ENCODE measurements around the gene SLC25A1. TPM values are rescaled to one million over a fixed set of nuclear protein-coding genes. Genes with fewer than 3 reads are reported as not detected.
"Not testable (repeated sequence)": the region's sequence is repeated elsewhere in the genome, so short reads cannot be mapped to it uniquely, and the experiment has no call there.

The SLC25A1 gene
- total RNA-seq, 1 experiment from 2014 or later, result 154 TPM

GRCh38 chr22:19172213-19173046, 6.1 kb downstream of the SLC25A1 start:
- in situ Hi-C loops (cut with HindIII; ENCODE audit: low sequenced_read_pairs), result no loop called here

GRCh38 chr22:19169947-19170318, 8.6 kb downstream of the SLC25A1 start:
- in situ Hi-C loops (cut with HindIII; ENCODE audit: low sequenced_read_pairs), result no loop called here
- no peak for DNase-seq (ENCODE audit: low spot score)

More at GRCh38 chr22:19172213-19173046, 6.1 kb downstream of the SLC25A1 start:
- no peak for DNase-seq (ENCODE audit: low spot score)

- peak; percentile 5 for DNase-seq (ENCODE audit: low spot score)
- in situ Hi-C loops (cut with HindIII; ENCODE audit: low sequenced_read_pairs), result no loop called here
These were observed 9.3 kb downstream of the SLC25A1 start for GRCh38 chr22:19169002-19169946.

- no peak for DNase-seq (ENCODE audit: low spot score)
These were observed 10.2 kb downstream of the SLC25A1 start for GRCh38 chr22:19168088-19168890.

GRCh38 chr22:19167106-19167869, 11.2 kb downstream of the SLC25A1 start:
- no peak for DNase-seq (ENCODE audit: low spot score)
- in situ Hi-C loops (cut with HindIII; ENCODE audit: low sequenced_read_pairs), result no loop called here

More at GRCh38 chr22:19168088-19168890, 10.2 kb downstream of the SLC25A1 start:
- in situ Hi-C loops (cut with HindIII; ENCODE audit: low sequenced_read_pairs), result no loop called here

GRCh38 chr22:19166421-19166820, 12.1 kb downstream of the SLC25A1 start:
- in situ Hi-C loops (cut with HindIII; ENCODE audit: low sequenced_read_pairs), result no loop called here
- DNase-seq (ENCODE audit: low spot score), result no peak

- DNase-seq (ENCODE audit: low spot score), result no peak
- in situ Hi-C loops (cut with HindIII; ENCODE audit: low sequenced_read_pairs), result no loop called here
These were observed 14.1 kb downstream of the SLC25A1 start for GRCh38 chr22:19164425-19164824.

GRCh38 chr22:19158649-19159048, 19.9 kb downstream of the SLC25A1 start:
- DNase-seq (ENCODE audit: low spot score); in situ Hi-C loops (cut with HindIII; ENCODE audit: low sequenced_read_pairs): not testable (repeated sequence)

- DNase-seq (ENCODE audit: low spot score); in situ Hi-C loops (cut with HindIII; ENCODE audit: low sequenced_read_pairs): not testable (repeated sequence)
These were observed 22.4 kb downstream of the SLC25A1 start for GRCh38 chr22:19156109-19156508.

- in situ Hi-C loops (cut with HindIII; ENCODE audit: low sequenced_read_pairs), result no loop called here
- no peak for DNase-seq (ENCODE audit: low spot score)
These were observed 25.3 kb downstream of the SLC25A1 start for GRCh38 chr22:19152942-19153883.

- in situ Hi-C loops (cut with HindIII; ENCODE audit: low sequenced_read_pairs), result no loop called here
- no peak for DNase-seq (ENCODE audit: low spot score)
These were observed 27.0 kb downstream of the SLC25A1 start for GRCh38 chr22:19151329-19152191.

- DNase-seq (ENCODE audit: low spot score), result no peak
- in situ Hi-C loops (cut with HindIII; ENCODE audit: low sequenced_read_pairs), result no loop called here
These were observed 27.8 kb downstream of the SLC25A1 start for GRCh38 chr22:19150482-19151328.

- in situ Hi-C loops (cut with HindIII; ENCODE audit: low sequenced_read_pairs), result no loop called here
- no peak for DNase-seq (ENCODE audit: low spot score)
These were observed 28.5 kb downstream of the SLC25A1 start, which contains the start of gene GSC2 for GRCh38 chr22:19149991-19150390. GSC2 (minus strand) TSS chr22:19150292; CDS start chr22:19150283, 9 bp downstream.

- in situ Hi-C loops (cut with HindIII; ENCODE audit: low sequenced_read_pairs), result no loop called here
- DNase-seq (ENCODE audit: low spot score), result no peak
These were observed 29.3 kb downstream of the SLC25A1 start for GRCh38 chr22:19149047-19149883.
